MCF 10A (cell line): Measurements from ENCODE around the gene MYO18B. TPM values are rescaled to one million over a fixed set of nuclear protein-coding genes. Genes with fewer than 3 reads are reported as not detected.

Experiments used
- BruUV-seq: library from RNA; stranded (reverse); fragments of 400-500 nt; replicated peaks from 2 replicates; lab custom pipeline; 2021; lab: Mats Ljungman, UMichigan
- CTCF ChIA-PET: fragments of 300-600 bp; sonication (Branson Sonifier 250); formaldehyde crosslinking; extraction: SDS; loops from one replicate; lab custom pipeline; 2021; ENCODE audit warnings: antibody characterized with exemption, inconsistent platforms; lab: Yijun Ruan, JAX
- POLR2A ChIA-PET: fragments of 300-600, 350-650 bp; sonication (Branson Sonifier 250); formaldehyde crosslinking; extraction: SDS; loops from one replicate; lab custom pipeline; 2020; ENCODE audit warnings: antibody characterized with exemption, inconsistent platforms; lab: Yijun Ruan, JAX
- DNase-seq: peaks from one replicate; pipeline ENCODE4 v3.0.0-alpha.2; 2018; ENCODE audit not compliant: unreplicated experiment
- H3K27ac Mint-ChIP-seq: one replicate; pipeline ENCODE4 v1.8.0; 2022; ENCODE audit warnings: mild to moderate bottlenecking, low read depth, mixed read lengths; ENCODE audit not compliant: unreplicated experiment
- H3K27me3 Mint-ChIP-seq: one replicate; pipeline ENCODE4 v1.8.0; 2022; ENCODE audit warnings: mixed read lengths; ENCODE audit not compliant: insufficient read depth, unreplicated experiment
- H3K36me3 Mint-ChIP-seq: one replicate; pipeline ENCODE4 v1.8.0; 2022; ENCODE audit warnings: mild to moderate bottlenecking, moderate library complexity, mixed read lengths; ENCODE audit not compliant: insufficient read depth, unreplicated experiment
- H3K4me1 Mint-ChIP-seq: one replicate; pipeline ENCODE4 v1.8.0; 2022; ENCODE audit warnings: mixed read lengths; ENCODE audit not compliant: insufficient read depth, unreplicated experiment
- H3K4me3 Mint-ChIP-seq: one replicate; pipeline ENCODE4 v1.8.0; 2022; ENCODE audit warnings: mild to moderate bottlenecking, moderate library complexity, mixed read lengths; ENCODE audit not compliant: unreplicated experiment
- H3K9me3 Mint-ChIP-seq: one replicate; pipeline ENCODE4 v1.8.0; 2022; ENCODE audit warnings: mixed read lengths; ENCODE audit not compliant: unreplicated experiment
- intact Hi-C: fragments of 100-400 bp; cut with micrococcal nuclease; formaldehyde crosslinking; loops from 2 replicates; pipeline ENCODE4 v1.14.1; 2022
- total RNA-seq: library from RNA; stranded (reverse); gene quantifications from 2 replicates; pipeline ENCODE4 v1.2.3, GENCODE V29; 2022
- TF ChIP-seq, protein P1 (sequence below): fragments of 200-600 bp; IDR thresholded peaks from one replicate; pipeline ENCODE4 v1.8.0; 2022; ENCODE audit warnings: antibody characterized with exemption, mild to moderate bottlenecking; ENCODE audit not compliant: unreplicated experiment

MYO18B gene
- total RNA-seq, 1 experiment from 2014 or later = 0.07 TPM

GRCh38 chr22:25935266-25936058 is 193.5 kb downstream of the MYO18B start:
- Mint-ChIP-seq H3K4me1 (no peaks in the 10 kb centered on the region), H3K36me3 (no peaks in the 10 kb centered on the region), H3K4me3 (no peak overlapping the region), H3K27me3 (peaks cover 64% of the 10 kb centered on the region), H3K9me3 (no peaks in the 10 kb centered on the region), H3K27ac (no peak overlapping the region)
- ChIA-PET CTCF (no interaction called here), POLR2A (no interaction called here)
- intact Hi-C loops = no loop called here
- no TSS peak for BruUV-seq
- no peak for DNase-seq
- TF ChIP-seq, protein P1, sequence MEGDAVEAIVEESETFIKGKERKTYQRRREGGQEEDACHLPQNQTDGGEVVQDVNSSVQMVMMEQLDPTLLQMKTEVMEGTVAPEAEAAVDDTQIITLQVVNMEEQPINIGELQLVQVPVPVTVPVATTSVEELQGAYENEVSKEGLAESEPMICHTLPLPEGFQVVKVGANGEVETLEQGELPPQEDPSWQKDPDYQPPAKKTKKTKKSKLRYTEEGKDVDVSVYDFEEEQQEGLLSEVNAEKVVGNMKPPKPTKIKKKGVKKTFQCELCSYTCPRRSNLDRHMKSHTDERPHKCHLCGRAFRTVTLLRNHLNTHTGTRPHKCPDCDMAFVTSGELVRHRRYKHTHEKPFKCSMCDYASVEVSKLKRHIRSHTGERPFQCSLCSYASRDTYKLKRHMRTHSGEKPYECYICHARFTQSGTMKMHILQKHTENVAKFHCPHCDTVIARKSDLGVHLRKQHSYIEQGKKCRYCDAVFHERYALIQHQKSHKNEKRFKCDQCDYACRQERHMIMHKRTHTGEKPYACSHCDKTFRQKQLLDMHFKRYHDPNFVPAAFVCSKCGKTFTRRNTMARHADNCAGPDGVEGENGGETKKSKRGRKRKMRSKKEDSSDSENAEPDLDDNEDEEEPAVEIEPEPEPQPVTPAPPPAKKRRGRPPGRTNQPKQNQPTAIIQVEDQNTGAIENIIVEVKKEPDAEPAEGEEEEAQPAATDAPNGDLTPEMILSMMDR = no peak

DNA sequence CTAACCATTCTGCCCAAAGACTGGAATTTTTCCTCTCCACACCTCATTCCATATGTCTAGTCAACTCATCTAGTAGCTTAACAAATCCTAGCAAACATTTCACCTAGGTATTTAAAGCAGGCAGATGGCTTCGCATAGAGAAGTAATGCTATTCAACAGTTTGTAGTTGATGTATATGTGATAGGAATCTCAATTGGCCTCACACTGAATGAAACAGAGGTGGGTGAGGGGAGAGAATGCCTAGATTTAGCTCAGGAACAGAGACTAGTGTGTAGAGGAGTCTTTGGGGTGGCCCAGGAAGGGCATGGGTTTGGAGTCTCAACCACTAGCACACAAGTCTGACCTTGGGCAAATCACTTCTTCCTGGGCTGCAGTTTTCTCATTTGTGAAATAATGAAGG is 196.2 kb downstream of the MYO18B start:
- ChIA-PET CTCF (no interaction called here), POLR2A (no interaction called here)
- H3K9me3 Mint-ChIP-seq = no peaks in the 10 kb centered on the region
- TF ChIP-seq, protein P1 = no peak
- intact Hi-C loops = no loop called here
- no peak for DNase-seq
- no TSS peak for BruUV-seq
- no peaks in the 10 kb centered on the region for H3K36me3 Mint-ChIP-seq
- no peak overlapping the region for H3K4me3 Mint-ChIP-seq
- H3K4me1 Mint-ChIP-seq = no peaks in the 10 kb centered on the region
- no peak overlapping the region for H3K27ac Mint-ChIP-seq
- H3K27me3 Mint-ChIP-seq = peaks cover 70% of the 10 kb centered on the region

GRCh38 chr22:25939384-25939783 is 197.4 kb downstream of the MYO18B start:
- intact Hi-C loops = no loop called here
- Mint-ChIP-seq H3K4me3 (no peak overlapping the region), H3K27ac (no peak overlapping the region), H3K9me3 (no peaks in the 10 kb centered on the region), H3K4me1 (no peaks in the 10 kb centered on the region), H3K36me3 (no peaks in the 10 kb centered on the region), H3K27me3 (peaks cover 58% of the 10 kb centered on the region)
- no peak for DNase-seq
- TF ChIP-seq, protein P1 = no peak
- BruUV-seq = no TSS peak
- POLR2A ChIA-PET = no interaction called here
- CTCF ChIA-PET = no interaction called here

GRCh38 chr22:25940479-25940878 is 198.5 kb downstream of the MYO18B start:
- no peak for DNase-seq
- POLR2A ChIA-PET = no interaction called here
- no peaks in the 10 kb centered on the region for H3K4me1 Mint-ChIP-seq
- no peak overlapping the region for H3K4me3 Mint-ChIP-seq
- H3K27ac Mint-ChIP-seq = no peak overlapping the region
- CTCF ChIA-PET = interaction anchor here (0.6 kb wide), 1 partner anchor 445 kb away, joined by 3 read pairs; no protein-coding TSS in a partner anchor
- TF ChIP-seq, protein P1 = no peak
- H3K27me3 Mint-ChIP-seq = peaks cover 47% of the 10 kb centered on the region
- intact Hi-C loops = no loop called here
- no peaks in the 10 kb centered on the region for H3K36me3 Mint-ChIP-seq
- BruUV-seq = no TSS peak
- no peaks in the 10 kb centered on the region for H3K9me3 Mint-ChIP-seq
